ENCODE results near the gene ZBTB45. TPM values are rescaled to one million over a fixed set of nuclear protein-coding genes. Genes with fewer than 3 reads are reported as not detected.
"Not testable (repeated sequence)": the region's sequence is repeated elsewhere in the genome, so short reads cannot be mapped to it uniquely, and the experiment has no call there.

ZBTB45 gene
- total RNA-seq, 1 experiment from 2014 or later, result 12.0 TPM

- TF ChIP-seq REST (IDR thresholded peaks at IDR 0.05; ENCODE audit: low read depth) (no peak), YY1 (IDR thresholded peaks at IDR 0.05; ENCODE audit: extremely low read depth, insufficient replicate concordance, low read depth, low read length) (no peak), POLR2AphosphoS5 (IDR thresholded peaks at IDR 0.05; ENCODE audit: low read depth, low read length) (no peak), SIN3A (IDR thresholded peaks at IDR 0.05; ENCODE audit: low read depth) (no peak), ZBTB33 (IDR thresholded peaks at IDR 0.05; ENCODE audit: extremely low read depth, insufficient replicate concordance, low read length) (no peak), EGR1 (IDR thresholded peaks at IDR 0.05; ENCODE audit: low read depth) (no peak)
These were observed 47.9 kb downstream of the ZBTB45 start (continued) for GRCh38 chr19:58471736-58472135.

- H3K36me3 ChIP-seq (ENCODE audit: control insufficient read depth in 1 of 2, insufficient read depth in 2 of 2, low read length in 2 of 2), result peaks cover 12 to 14% of the 10 kb centered on the region in 2 experiments; a peak in 3 of 4 replicates
- POLR2A ChIA-PET; H3K9me2 ChIP-seq (ENCODE audit: insufficient read depth); ATAC-seq; H2AFZ ChIP-seq (ENCODE audit: low read depth, low read length, poor library complexity, severe bottlenecking); CTCF ChIA-PET; DNase-seq (ENCODE audit: low read depth, low spot score); intact Hi-C loops (cut with micrococcal nuclease); H3K27me3 ChIP-seq (ENCODE audit: insufficient read depth, low read length); H4K20me1 ChIP-seq (ENCODE audit: insufficient read depth); H3K9ac ChIP-seq (ENCODE audit: low read length); BruUV-seq (replicated peaks); H3K4me3 ChIP-seq (replicated peaks in 1 of 2; ENCODE audit: low read depth in 1 of 2, low read length in 2 of 2); H3K9me3 ChIP-seq (ENCODE audit: control insufficient read depth in 1 of 2, insufficient read depth in 1 of 2, low read depth in 1 of 2, low read length in 2 of 2); RAD21 ChIA-PET (ENCODE audit: low non-redundant PET in 1 of 2, low total read pairs in 2 of 2, uncharacterized antibody in 2 of 2, unreplicated experiment in 2 of 2); H3K27ac ChIP-seq (ENCODE audit: low read depth, low read length); H3K4me2 ChIP-seq (ENCODE audit: low read length): not testable (repeated sequence)
- peaks cover 16% of the 10 kb centered on the region; the same call in 1 of the 2 replicates for H3K79me2 ChIP-seq (ENCODE audit: insufficient read depth, low read length)
- H3K4me1 ChIP-seq (ENCODE audit: control insufficient read depth in 1 of 2, insufficient read depth in 2 of 2, low read length in 2 of 2), result peaks cover 11 to 25% of the 10 kb centered on the region in 2 experiments
These were observed 48.6 kb downstream of the ZBTB45 start for GRCh38 chr19:58470837-58471543.
